Endothelial cell of umbilical vein (primary cell): ENCODE data around the gene ABR.

ENCODE experiments used
- CTCF ChIP-seq, 2 donors: IDR thresholded peaks; 1 replicate in 1 of 2; 2 replicates in 1 of 2; pipeline ENCODE4 v1.5.1; 2011; ENCODE audit warnings: low read length in 2 of 2, mild to moderate bottlenecking in 2 of 2, moderate library complexity in 2 of 2, control low read depth in 1 of 2, inconsistent platforms in 1 of 2, low read depth in 1 of 2; ENCODE audit not compliant: insufficient read depth in 1 of 2; ENCODE audit errors: extremely low read depth in 1 of 2
- EZH2 ChIP-seq: IDR thresholded peaks from 2 replicates; pipeline ENCODE4 v1.6.1; 2012; ENCODE audit warnings: borderline replicate concordance, low read depth, mild to moderate bottlenecking, moderate library complexity, low read length, inconsistent platforms; ENCODE audit not compliant: severe bottlenecking
- GATA2 ChIP-seq: IDR thresholded peaks from 2 replicates; pipeline ENCODE4 v1.7.0; 2011; ENCODE audit warnings: low read depth, mild to moderate bottlenecking, moderate library complexity, mixed read lengths, low read length; ENCODE audit not compliant: insufficient read length, insufficient read depth

DNA sequence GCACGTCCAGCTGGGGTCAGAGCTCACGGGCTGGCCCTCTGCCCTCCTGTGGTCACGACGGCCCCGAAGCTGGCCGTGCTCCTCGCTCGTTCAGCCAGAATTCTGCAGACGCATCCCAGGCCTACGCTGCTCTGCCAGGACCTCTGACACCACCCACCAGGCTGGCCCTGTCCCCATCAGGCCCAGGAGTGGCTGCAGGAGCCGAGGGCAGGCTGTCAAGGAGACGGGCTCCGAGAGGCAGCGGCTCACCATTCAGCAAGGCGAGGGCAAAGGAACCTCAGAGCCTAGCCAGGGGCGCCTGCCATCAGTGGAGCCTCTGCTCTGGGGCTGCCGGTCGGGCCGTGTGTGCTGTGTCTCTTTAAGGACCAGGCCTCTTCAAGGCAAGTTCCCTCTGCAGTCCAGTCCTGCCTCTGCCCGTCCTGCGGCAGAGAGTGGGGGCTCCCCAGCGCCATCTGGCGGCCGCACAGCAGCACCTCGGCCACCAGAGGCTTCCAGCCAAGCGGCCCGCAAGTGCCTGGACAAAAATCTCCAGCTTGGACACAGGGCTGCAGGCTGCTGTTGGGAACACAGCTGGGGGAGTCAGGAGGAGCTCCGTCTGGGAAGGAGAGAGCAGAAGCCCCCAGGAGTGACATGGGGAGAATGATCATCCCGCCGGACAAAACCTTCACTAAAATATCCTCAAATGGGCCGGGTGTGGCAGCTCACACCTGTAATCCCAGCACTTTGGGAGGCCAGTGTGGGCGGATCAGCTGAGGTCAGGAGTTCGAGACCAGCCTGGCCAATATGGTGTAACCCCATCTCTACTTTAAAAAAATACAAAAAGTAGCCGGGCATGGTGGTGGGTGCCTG is 7.4 kb upstream of the ABR start:
- TF ChIP-seq CTCF (IDR thresholded peaks at IDR 0.05; ENCODE audit: extremely low read depth in 1 of 2, insufficient read depth in 1 of 2, low read depth in 1 of 2, low read length in 2 of 2): peak; percentile 99 to 100
- no peak for TF ChIP-seq EZH2
- no peak for TF ChIP-seq GATA2
